ENCODE measurements around the gene ADRA2C.

ADRA2C gene

DNA sequence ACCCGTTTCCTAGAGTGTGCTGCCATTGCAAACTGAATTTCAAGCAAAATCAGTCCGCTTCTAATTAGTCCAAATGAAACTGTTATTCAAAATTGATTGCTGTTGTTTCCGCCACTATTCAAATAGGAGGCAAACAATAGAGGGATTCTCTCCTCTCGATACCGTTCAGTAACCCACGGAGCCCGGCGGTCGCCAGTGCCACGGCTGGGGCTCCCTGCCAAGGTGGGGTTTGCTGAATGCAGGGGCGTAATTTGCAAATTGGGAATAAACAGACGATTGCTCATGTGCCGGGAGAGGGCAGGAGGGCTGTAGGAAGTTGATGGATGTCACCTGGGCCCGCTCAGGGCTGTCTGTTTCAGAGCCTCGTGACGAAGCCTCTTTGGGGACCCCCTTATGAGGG is 8.8 kb downstream of the ADRA2C start:
- no peak for DNase-seq (ENCODE audit: insufficient read length, low spot score)
- no peak for FAIRE-seq

DNA sequence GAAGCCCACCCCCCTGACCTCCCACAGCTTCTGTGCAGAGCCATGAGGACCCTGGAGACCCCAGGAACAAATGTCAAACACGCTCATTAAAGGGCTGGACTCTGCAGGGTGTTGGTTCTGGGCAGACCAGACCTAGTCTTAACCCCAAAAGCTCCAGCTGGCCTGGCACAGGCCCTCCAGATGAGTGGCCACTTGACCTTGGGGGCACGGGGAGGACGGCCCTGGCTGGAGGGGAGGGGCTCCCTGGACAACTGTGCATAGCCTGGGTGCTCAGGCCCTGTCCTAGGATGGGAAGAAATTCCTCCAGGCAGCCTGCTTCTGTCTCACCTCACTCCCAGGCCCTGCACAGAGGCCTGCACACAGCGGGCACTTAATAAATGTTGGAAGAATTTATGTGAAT is 9.4 kb downstream of the ADRA2C start:
- FAIRE-seq (no peak), DNase-seq (ENCODE audit: insufficient read length, low spot score) (no peak)

DNA sequence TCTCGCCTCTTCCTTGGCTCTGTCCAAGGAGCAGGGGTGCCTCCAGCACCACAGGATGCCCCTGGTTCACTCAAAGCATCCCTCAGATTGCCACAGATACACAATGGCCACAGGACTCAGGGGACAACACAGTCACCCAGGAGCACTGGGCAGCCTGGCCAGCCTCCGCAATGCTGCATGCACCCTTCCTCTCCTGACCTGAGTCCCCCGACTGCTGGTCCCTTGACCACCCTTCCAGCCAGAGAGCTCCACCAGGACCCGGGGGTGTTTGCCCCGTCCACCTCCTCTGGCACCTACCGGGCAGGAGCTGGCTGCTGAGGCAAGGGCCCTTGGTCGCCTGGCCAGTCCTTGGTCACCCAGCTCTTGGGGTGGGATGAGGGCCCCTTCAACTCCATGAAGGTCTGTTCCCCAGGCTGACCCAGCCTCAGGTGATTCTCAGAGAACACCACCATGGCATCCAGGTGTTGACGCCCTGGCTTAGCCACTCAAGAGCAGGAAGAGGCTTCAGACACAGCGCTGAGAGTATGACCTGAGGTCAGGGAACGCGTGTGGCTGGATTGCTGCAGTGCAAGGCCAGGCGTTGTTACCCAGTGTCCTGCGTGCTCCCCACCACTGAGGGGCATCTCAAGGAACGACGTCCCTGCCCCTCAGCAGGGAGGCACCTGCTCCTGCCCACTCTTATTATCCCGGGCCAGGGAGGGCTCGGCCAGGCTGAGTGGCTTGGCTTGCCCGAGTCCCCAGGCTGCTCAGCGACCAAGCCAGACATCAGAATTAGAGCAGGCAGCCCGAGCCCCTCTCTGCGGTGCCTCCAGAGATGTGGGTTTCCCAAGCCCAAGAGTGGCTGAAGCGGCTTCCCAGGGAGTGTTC is 10.2 kb downstream of the ADRA2C start:
- FAIRE-seq, result no peak
- DNase-seq (ENCODE audit: insufficient read length, low spot score), result no peak

DNA sequence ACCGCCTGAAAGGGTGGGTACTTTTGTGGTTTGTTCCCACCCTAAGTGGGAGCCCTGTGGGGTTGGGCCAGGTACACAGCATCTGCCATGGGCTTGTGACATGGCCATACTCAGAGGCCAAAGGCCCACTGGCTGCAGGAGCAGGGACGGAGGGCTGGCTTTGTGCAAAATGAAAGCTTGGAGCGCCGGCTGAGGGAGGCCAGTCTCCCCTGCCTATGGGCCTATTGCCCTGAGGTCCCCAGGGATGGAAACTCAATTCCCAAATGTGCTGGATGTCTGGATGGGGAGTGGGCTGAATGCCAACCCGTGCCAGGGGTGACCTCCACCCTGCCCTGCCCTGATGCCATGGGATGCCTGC is 10.8 kb downstream of the ADRA2C start:
- FAIRE-seq, result no peak

DNA sequence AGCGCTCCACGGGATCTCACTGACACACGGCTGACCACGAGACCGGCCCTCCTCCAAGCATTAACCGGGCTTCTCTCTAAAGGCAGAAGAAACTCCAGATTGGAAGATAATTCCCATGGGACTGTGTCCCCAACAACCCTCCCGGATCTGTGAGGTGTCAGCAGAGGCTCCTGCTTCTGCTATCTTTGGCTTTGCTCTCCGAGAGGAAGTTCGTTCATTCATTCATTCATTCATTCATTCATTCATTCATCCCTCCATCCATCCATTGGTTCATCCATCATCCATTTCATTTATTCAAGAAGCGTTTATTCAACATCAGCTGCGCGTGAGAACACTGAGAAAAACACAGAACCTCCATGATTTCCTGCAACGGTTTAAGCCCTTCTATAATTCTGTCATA is 11.5 kb downstream of the ADRA2C start:
- FAIRE-seq (no peak), DNase-seq (ENCODE audit: insufficient read length, low spot score) (no peak)

More for the DNA sequence above, 10.8 kb downstream of the ADRA2C start:
- no peak for DNase-seq (ENCODE audit: insufficient read length, low spot score)

DNA sequence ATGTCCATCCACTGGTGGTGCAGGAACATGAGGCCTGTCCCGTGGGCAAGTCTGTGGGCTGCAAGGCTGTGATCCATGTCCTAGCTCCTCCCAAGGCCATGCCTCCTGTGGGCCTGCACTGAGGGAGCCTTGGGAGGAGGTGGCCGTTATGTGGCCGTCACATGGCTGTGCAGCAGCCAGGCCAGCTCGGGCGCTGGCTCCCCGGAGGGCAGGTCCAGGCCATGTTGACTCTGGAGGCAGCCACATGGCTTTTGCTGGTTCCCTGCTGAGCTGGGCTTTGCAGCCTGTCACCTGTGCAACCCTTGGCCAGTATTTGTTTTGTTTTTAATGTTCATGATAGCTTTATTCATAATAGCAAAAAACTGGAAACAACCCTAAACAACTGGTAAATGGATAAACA is 13.3 kb downstream of the ADRA2C start:
- no peak for DNase-seq (ENCODE audit: insufficient read length, low spot score)
- FAIRE-seq, result no peak

DNA sequence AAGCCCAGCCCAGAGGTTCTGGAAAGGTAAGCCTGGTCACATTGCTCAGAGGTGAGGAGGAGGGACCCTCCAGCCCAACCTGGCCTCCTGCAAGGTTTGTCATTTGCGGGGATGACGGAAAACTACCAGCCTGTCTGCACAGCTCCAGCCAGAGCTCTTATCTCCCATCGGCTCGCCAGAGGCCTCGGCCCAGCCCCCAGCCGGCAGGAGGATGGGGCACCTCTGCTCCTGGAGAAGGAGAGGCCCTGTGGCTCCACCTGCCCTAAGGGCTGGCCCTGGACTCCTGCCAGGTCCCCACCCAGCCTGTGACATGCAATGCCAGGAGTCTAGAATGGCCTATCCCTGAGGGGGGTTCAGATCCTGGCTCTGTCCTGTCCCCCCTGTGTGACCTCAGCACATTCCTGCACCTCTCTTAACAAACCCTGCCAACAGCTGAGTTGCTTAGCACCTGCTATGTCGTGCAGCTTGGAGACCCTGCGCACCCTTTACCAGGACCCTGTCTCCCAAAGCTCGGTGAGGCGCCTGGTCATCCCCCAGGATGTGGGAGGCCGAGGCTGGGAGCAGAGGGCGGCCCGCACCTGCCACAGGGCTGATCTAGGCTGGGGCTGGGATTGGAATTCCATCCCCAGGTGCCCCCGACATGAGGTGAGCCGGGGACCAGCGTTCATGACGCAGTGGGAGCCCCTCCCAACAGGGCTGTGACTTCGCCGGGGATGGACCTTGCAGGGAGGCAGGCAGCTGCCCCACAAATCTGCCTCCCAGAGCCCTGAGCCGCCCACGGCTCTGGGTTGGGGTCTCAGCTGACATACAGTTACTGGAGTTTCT is 14.4 kb downstream of the ADRA2C start:
- no peak for FAIRE-seq
- no peak for DNase-seq (ENCODE audit: insufficient read length, low spot score)

DNA sequence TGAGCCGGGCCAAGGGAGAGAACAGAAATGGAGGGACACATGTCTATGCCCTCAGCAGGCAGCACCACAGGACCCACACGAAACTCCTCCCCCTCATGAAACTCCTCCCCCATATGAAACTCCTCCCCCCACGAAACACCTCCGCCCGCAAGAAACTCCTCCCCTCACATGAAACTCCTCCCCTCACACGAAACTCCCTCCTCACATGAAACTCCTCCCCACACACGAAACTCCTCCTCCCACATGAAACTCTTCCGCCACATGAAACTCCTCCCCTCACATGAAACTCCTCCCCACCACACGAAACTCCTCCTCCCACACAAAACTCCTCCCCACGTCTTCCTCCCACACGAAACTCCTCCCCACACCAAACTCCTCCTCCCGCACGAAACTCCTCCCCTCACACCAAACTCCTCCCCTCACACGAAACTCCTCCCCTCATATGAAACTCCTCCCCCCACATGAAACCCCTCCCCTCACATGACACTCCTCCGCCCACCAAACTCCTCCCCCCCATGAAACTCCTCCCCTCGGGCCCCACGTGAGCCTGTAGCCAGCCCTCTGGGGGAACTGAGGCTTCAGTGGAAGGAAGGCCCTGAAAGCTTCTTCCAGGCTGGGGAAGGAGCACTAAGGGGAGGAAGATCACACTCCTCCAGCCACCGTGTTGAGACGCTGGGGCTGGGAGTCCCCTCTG is 15.2 kb downstream of the ADRA2C start:
- DNase-seq (ENCODE audit: insufficient read length, low spot score) (no peak), FAIRE-seq (no peak)

DNA sequence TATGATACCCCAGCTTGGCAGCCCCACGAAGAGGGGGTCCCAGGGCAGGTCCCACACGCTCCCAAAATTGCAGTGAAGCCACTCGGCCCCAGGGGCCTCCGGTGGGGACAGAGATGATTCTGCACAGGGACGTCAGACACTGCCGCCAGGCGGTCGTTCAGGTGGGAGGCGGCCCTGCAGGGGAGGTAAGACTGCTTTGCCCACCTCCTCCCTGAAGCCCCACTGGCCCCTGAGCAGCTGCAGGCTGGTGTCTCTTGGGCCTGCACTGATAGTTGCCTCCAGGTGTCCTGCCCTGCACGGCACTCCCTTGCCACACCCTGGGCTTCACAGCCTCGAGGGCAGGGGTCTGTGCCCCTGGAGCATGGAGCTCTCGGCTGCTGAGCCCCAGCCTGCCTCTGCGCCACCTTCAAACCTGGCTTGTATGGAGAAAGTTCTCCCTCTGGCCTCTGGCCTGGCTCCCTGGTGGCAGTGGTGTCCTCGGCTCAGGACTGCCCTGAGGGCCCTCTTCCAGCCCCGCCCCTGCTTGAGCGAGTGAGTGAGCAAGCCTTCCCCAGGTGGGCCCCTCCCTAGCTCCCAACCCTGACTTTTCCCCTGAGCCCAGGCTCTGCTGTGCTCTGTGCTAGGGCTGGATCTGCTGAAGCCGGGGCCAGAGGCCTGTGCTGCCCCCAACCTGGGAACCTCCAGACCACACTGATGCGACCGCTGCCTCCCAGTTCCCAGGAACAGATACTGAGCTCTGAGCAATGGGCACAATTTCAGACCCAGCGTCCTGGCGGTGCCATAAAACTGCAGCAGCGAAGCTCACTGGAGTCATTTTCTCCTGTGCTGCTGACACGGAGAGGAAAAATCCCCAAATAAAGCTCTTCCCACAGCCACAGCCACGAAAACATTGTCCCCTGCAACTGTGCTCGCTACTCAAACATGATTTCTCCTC is 16.1 kb downstream of the ADRA2C start:
- DNase-seq (ENCODE audit: insufficient read length, low spot score), result no peak
- no peak for FAIRE-seq

DNA sequence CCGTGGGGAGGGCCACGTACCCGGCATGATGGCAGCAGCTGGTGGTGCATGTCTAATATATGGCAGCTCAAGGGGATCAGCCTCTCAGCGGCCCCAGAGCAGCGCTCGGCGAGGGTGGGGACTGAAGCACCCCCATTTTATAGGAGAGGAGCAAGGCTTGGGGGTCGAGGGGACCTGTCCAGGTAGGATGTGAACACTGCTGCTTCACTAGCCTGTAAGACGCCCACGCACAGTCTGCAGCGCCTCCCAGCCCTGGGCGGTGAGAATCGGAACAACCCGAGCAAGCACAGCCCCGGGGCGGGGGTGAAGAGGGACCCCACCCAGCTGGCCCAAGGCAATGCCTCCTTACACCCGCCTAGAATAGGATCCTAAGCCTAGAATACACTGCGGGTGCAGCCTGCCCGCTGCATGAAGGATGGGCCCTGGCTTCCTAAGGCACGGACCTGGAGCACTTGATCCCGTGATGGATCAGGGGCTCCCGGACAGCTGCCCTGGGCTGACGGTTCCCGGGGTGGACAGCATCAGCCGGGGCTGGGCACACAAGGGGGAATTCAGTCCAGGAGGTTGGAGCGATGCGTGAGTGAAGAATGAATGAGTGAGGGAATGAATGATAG is 17.6 kb downstream of the ADRA2C start:
- DNase-seq (ENCODE audit: insufficient read length, low spot score) (no peak), FAIRE-seq (no peak)

DNA sequence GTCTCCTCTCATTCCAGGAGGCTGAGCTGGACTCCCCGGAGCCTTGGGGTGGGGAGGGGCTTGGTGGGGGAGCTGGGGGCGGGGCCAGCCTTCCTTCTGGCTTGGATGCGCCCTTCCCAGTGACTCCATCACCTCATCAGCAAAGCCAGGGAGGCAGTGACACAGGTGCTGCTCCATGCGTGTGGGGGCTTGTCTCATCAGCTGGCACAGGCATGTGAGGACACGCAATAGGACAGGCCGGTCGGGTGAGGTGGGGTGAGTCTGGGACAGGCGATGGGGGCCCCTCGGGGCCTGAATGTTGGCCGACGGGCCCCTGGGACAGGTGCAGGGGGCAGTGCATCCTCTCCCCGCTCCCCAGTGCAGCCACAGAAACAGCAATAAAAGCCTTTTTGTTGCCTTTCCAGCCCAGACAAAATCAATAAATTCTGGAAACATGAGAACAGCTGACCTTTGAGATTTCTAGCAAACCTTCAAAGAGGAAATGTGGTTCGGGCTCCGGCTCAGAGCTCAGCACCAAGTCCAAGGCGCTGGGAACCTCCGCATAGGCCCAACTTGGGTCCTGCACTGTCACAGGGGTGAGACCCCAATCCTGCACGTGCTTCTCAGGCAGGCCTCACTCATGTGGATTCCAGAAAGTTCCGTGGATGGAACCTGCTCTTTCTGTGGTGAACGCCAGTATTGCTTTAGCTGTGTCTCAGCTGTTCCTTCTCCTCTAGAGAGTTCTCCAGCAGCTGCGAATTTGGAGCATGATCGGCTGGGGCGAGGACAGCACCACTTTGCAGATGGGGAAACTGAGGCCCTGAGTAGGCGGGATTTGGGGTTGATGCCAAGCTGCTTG is 18.5 kb downstream of the ADRA2C start:
- DNase-seq (ENCODE audit: insufficient read length, low spot score) (no peak), FAIRE-seq (no peak)

DNA sequence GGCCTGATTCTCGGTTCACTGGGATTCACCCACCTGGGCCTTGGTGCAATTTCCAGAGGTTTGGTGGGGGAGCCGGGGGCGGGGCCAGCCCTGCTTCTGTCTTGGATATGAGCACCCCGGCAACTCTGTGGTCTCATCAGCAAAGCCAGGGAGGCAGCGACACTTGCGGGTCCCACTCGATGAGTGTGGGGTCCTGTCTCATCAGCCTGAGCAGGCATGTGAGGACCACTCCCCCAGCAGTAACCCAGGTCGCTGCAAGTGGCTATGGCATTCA is 19.0 kb downstream of the ADRA2C start:
- no peak for FAIRE-seq
- no peak for DNase-seq (ENCODE audit: insufficient read length, low spot score)

DNA sequence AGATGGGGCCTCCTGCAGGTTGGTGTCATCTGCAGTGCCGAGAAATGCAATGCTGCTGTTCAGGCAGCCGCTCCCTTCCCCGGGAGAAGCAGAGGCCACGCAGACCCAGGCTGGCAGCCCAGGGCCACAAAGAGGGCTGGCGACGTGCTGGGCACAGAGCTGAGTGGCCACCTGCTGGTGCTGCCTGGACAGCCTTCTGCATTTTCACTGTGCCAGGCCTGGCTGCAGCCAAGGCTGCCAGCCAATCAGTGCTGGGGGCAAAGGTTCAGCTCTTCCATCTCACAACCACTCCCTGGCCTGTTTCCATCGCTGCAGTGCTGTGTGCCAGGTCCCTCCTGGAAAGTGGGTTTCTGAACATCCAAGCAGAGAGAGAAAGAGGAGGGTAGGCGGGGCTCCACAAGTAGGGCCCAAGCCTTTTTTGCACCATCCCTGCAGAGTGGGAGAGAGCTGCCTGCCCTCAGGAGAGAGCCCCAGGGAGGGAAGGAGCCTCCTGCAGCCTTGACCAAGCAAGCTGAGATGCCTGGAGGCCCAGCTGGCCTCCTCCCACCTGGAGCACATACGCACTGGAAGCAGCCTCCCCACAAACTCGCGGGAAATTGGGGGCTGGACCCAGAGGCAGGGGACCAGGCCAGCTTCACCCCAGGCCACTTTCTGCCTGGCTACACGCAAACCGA is 20.1 kb downstream of the ADRA2C start:
- FAIRE-seq (no peak), DNase-seq (ENCODE audit: insufficient read length, low spot score) (no peak)

DNA sequence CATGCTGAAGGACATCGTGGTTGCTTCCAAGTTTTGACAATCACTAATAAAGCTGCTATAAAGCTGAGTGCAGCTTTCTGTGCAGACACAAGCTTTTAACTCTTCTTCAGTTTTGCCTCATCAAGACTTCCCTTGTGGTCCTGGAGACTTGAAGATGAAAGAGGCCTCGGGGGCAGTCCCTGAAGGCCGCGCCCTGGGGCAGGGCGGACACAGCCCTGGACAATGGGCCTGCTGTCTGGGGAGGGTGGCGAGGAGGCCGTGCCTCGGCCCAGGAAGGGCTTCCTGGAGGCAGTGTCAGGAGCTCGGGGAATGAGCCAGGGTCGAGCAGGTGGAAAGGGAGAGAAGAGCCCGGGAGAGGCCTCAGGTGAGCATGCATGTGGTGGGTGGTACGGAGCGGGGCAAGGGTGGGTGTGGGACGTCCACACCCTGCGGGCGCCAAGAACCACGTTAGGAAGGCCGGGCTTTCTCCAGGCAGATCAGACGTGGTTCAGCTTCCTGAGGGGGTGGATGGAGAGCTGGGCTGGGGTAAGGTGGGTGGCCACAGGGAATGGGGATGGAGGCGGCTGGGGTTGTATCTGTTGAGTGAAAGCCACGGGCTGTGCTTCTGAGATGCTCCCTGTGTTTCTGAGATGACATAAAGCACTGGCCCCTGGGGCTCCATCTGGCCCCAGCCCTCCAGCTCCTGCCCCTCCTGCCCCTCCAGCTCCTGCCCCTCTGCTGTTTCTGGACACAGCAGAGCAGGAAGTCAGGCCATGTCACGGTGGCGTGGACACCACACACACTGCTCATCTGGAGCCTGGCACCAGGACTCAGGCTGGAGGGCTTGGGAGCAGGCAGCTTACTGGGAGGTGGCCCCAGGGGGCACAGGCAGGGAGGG is 21.5 kb downstream of the ADRA2C start:
- no peak for DNase-seq (ENCODE audit: insufficient read length, low spot score)
- peak; percentile 98 for FAIRE-seq

DNA sequence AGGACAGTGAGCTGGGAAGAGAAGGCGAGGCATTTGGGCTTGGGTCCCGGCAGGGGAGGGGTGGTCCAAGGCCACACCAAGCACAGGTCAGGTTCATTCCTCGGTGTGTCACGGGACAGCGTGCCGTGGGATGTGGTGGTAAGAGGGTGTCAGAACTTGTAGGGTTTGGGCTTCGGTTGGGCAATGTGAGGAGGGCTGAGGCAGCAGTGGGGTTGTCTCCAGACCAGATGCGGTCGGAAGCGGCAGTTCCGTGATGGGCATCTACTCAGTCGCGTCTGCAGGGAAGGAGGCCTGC is 22.1 kb downstream of the ADRA2C start:
- no peak for FAIRE-seq
- no peak for DNase-seq (ENCODE audit: insufficient read length, low spot score)

DNA sequence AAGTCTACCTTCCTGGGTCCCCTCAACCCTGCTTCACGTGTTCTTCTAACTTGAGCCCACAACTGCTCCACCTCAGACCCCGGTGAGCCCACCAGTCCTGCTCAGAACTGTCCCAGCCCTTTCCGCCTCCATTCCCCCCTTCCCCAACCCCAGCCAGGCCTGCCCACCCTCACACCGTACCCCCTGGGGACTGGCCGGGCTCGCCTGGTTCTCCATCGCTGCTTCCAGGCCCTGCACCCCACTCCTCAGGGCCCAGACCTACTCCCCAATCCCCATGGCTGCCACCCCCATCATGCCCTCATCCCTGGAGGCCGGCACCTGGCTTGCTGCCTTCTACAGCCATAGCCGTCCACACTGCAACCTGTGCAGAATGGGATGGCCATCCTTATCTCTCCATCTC is 23.4 kb downstream of the ADRA2C start:
- FAIRE-seq (no peak), DNase-seq (ENCODE audit: insufficient read length, low spot score) (no peak)

DNA sequence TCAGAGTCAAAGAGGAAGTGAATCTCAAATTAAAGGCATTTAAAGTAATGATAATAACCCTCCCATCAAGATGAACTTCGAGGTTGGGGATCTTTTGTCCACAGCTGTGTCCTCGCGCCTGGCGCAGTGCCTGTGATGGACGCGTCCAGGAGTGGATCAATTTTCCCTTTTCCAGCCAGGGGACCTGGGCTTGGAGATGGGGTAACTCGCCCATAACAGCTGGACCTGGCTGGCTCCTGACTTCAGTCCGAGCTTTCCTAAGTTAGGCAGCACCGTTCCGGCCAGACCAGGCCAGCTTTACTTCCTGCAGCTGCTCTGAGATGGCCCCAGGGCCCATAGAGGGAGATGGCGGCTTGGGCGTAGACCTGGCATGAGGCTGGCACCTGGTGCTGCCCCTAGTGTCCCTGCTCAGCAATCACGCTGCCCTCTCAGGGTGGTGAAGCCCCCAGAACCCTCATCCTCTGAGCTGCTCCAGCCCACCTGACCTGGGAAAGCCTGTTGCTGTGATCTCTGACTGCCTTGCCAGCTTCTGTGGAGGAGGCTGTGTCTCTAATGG is 23.9 kb downstream of the ADRA2C start:
- FAIRE-seq (no peak), DNase-seq (ENCODE audit: insufficient read length, low spot score) (no peak)

DNA sequence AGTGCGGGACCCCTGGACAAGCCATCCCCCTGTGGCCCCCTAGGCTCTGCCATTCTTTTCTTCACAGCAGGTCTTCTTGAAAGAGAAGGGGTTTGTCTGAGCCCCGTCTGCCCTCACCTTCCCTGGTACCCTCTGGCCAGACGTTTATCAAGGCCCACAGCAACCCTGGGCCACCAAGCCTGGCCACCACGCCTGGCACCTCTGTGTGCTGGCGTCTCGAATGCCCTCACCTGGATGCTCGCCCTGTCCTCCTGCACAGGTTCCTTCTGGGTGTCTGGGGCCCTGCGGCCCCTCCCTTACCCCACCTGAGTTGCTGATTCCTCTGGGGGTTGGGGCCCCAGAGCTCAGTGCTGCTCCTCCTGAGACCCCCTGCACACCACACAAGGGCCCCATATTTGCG is 25.1 kb downstream of the ADRA2C start:
- DNase-seq (ENCODE audit: insufficient read length, low spot score) (no peak), FAIRE-seq (no peak)
